Transverse colon (tissue), 3 donors: ENCODE measurements around the gene EEFSEC.

Experiments used
- EP300 ChIP-seq: sonication (generic); formaldehyde crosslinking; IDR thresholded peaks from one replicate; pipeline ENCODE4 v1.6.1; 2017; ENCODE audit warnings: antibody characterized with exemption, low read depth
- TF ChIP-seq, protein P1 (sequence below), 5 experiments: fragments of 200-600 bp in 3 of 5; fragments of 450-650 bp in 2 of 5; sonication (generic) in 3 of 5; IDR thresholded peaks; 1 replicate in 2 of 5; 2 replicates in 3 of 5; pipeline ENCODE4 v1.5.1; 2016 to 2017; ENCODE audit warnings: antibody characterized with exemption in 5 of 5, inconsistent platforms in 3 of 5, mild to moderate bottlenecking in 2 of 5, moderate library complexity in 1 of 5

- TF ChIP-seq, protein P1, sequence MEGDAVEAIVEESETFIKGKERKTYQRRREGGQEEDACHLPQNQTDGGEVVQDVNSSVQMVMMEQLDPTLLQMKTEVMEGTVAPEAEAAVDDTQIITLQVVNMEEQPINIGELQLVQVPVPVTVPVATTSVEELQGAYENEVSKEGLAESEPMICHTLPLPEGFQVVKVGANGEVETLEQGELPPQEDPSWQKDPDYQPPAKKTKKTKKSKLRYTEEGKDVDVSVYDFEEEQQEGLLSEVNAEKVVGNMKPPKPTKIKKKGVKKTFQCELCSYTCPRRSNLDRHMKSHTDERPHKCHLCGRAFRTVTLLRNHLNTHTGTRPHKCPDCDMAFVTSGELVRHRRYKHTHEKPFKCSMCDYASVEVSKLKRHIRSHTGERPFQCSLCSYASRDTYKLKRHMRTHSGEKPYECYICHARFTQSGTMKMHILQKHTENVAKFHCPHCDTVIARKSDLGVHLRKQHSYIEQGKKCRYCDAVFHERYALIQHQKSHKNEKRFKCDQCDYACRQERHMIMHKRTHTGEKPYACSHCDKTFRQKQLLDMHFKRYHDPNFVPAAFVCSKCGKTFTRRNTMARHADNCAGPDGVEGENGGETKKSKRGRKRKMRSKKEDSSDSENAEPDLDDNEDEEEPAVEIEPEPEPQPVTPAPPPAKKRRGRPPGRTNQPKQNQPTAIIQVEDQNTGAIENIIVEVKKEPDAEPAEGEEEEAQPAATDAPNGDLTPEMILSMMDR (IDR thresholded peaks at IDR 0.05) = no peak
- no peak for TF ChIP-seq EP300
Measured at GRCh38 chr3:128168836-128169235, 15.6 kb downstream of the EEFSEC start.
